Measurements from ENCODE around the gene TTC9B. TPM values are rescaled to one million over a fixed set of nuclear protein-coding genes. Genes with fewer than 3 reads are reported as not detected.

Gene TTC9B
- total RNA-seq (ENCODE audit: low replicate concordance) = not detected in 2 replicates

GRCh38 chr19:40217934-40218890 lies at the start of gene TTC9B:
Gene TTC9B, minus strand, starts transcription at chr19:40218384. Its CDS starts 3 bp downstream, at chr19:40218381.
- Histone ChIP-seq H3K4me1 (no peaks in the 10 kb centered on the region), H3F3A (ENCODE audit: low read depth) (peaks cover 19% of the 10 kb centered on the region), H3K9ac (no peak within 1 kb of the TSS), H3K79me2 (ENCODE audit: low read depth) (no peaks in the 10 kb centered on the region), H3K27me3 (peaks cover 73% of the 10 kb centered on the region), H3K4me3 (no peak within 1 kb of the TSS), H3K9me3 (ENCODE audit: low read depth) (no peaks in the 10 kb centered on the region), H3K36me3 (no peaks in the 10 kb centered on the region), H2AFZ (replicated peaks) (no peak within 1 kb of the TSS), H3K27ac (no peak within 1 kb of the TSS), H4K20me1 (ENCODE audit: low read depth) (peaks cover 21% of the 10 kb centered on the region), H3K4me2 (peak within 1 kb of the TSS; percentile 43)
- Mint-ChIP-seq H3K36me3 (no peaks in the 10 kb centered on the region), H3K27ac (no peak within 1 kb of the TSS), H3K4me1 (peaks cover 6% of the 10 kb centered on the region), H3K27me3 (ENCODE audit: insufficient read depth, low read depth) (peaks cover 48% of the 10 kb centered on the region), H3K9me3 (peaks cover 3% of the 10 kb centered on the region), H3K4me3 (peak within 1 kb of the TSS; percentile 59)
- TF ChIP-seq CTCF (IDR thresholded peaks at IDR 0.05) = peak; percentile 41
- no peak for TF ChIP-seq EZH2phosphoT487 (IDR thresholded peaks at IDR 0.05)
- DNase-seq (ENCODE audit: low spot score) = peak; percentile 93

- Histone ChIP-seq H3F3A (ENCODE audit: low read depth) (no peaks in the 10 kb centered on the region), H3K79me2 (ENCODE audit: low read depth) (peaks cover 51% of the 10 kb centered on the region), H3K4me3 (no peak overlapping the region), H3K4me2 (no peak overlapping the region), H4K20me1 (ENCODE audit: low read depth) (peaks cover 41% of the 10 kb centered on the region), H3K27me3 (no peaks in the 10 kb centered on the region), H3K9ac (no peak overlapping the region), H2AFZ (replicated peaks) (no peak overlapping the region), H3K36me3 (no peaks in the 10 kb centered on the region), H3K27ac (no peak overlapping the region), H3K4me1 (no peaks in the 10 kb centered on the region), H3K9me3 (ENCODE audit: low read depth) (no peaks in the 10 kb centered on the region)
- peaks cover 12% of the 10 kb centered on the region for H3K36me3 Mint-ChIP-seq
- no peak overlapping the region for H3K4me3 Mint-ChIP-seq
- DNase-seq (ENCODE audit: low spot score) = no peak
- H3K4me1 Mint-ChIP-seq = peaks cover 16% of the 10 kb centered on the region
- no peak for TF ChIP-seq EZH2phosphoT487 (IDR thresholded peaks at IDR 0.05)
- no peak for TF ChIP-seq CTCF (IDR thresholded peaks at IDR 0.05)
- no peak for TF ChIP-seq EZH2 (IDR thresholded peaks at IDR 0.05)
- no peaks in the 10 kb centered on the region for H3K9me3 Mint-ChIP-seq
- H3K27ac Mint-ChIP-seq = no peak overlapping the region
- H3K27me3 Mint-ChIP-seq (ENCODE audit: insufficient read depth, low read depth) = peaks cover 9% of the 10 kb centered on the region
These were observed 49.4 kb upstream of the TTC9B start for GRCh38 chr19:40267601-40267997.

GRCh38 chr19:40266912-40267600 lies 48.9 kb upstream of the TTC9B start:
- H3K27ac ChIP-seq = no peak overlapping the region
- no peak overlapping the region for H3K4me3 ChIP-seq
- Mint-ChIP-seq H3K9me3 (no peaks in the 10 kb centered on the region), H3K27me3 (ENCODE audit: insufficient read depth, low read depth) (peaks cover 9% of the 10 kb centered on the region), H3K4me3 (no peak overlapping the region), H3K36me3 (peaks cover 12% of the 10 kb centered on the region), H3K4me1 (peaks cover 16% of the 10 kb centered on the region), H3K27ac (no peak overlapping the region)
- H4K20me1 ChIP-seq (ENCODE audit: low read depth) = peaks cover 39% of the 10 kb centered on the region
- H3K4me2 ChIP-seq = no peak overlapping the region
- no peaks in the 10 kb centered on the region for H3K36me3 ChIP-seq
- peaks cover 48% of the 10 kb centered on the region for H3K79me2 ChIP-seq (ENCODE audit: low read depth)
- H3K27me3 ChIP-seq = no peaks in the 10 kb centered on the region
- H3K9ac ChIP-seq = no peak overlapping the region
- no peak for DNase-seq (ENCODE audit: low spot score)
- H3K9me3 ChIP-seq (ENCODE audit: low read depth) = no peaks in the 10 kb centered on the region
- H3F3A ChIP-seq (ENCODE audit: low read depth) = no peaks in the 10 kb centered on the region
- TF ChIP-seq CTCF (IDR thresholded peaks at IDR 0.05) (no peak), EZH2phosphoT487 (IDR thresholded peaks at IDR 0.05) (no peak), EZH2 (IDR thresholded peaks at IDR 0.05) (no peak)
- H3K4me1 ChIP-seq = no peaks in the 10 kb centered on the region
- H2AFZ ChIP-seq (replicated peaks) = no peak overlapping the region

Data from neural progenitor cell (in vitro differentiated cells).